Activated CD4-positive, alpha-beta T cell treated with anti-CD3 and anti-CD28 coated beads, Interleukin-2, amount 10 ng/mL, durations not matched to agents 7 days and 5 days (primary cell): Measurements from ENCODE around the gene SARDH. TPM values are rescaled to one million over a fixed set of nuclear protein-coding genes. Genes with fewer than 3 reads are reported as not detected.
"Not testable (repeated sequence)": the region's sequence is repeated elsewhere in the genome, so short reads cannot be mapped to it uniquely, and the experiment has no call there.

Experiments
- CTCF ChIA-PET: fragments of 350-600 bp; sonication (Branson Sonifier 250); formaldehyde crosslinking; loops from one replicate; lab custom pipeline; 2021; ENCODE audit warnings: antibody characterized with exemption; lab: Charles Lee
- POLR2A ChIA-PET: fragments of 350-600 bp; sonication (Branson Sonifier 250); formaldehyde crosslinking; loops from one replicate; lab custom pipeline; 2021; ENCODE audit warnings: antibody characterized with exemption; lab: Charles Lee
- DNase-seq: peaks from one replicate; pipeline ENCODE4 v3.0.0-alpha.2; 2020
- H3K27ac Mint-ChIP-seq: one replicate; pipeline ENCODE4 v1.8.0; 2021; ENCODE audit warnings: mild to moderate bottlenecking, moderate library complexity, mixed read lengths
- H3K27me3 Mint-ChIP-seq: one replicate; pipeline ENCODE4 v1.8.0; 2021; ENCODE audit warnings: mixed read lengths
- H3K36me3 Mint-ChIP-seq: one replicate; pipeline ENCODE4 v1.8.0; 2021; ENCODE audit warnings: low read depth, mixed read lengths
- H3K4me1 Mint-ChIP-seq: one replicate; pipeline ENCODE4 v1.8.0; 2021; ENCODE audit warnings: mixed read lengths
- H3K4me3 Mint-ChIP-seq: one replicate; pipeline ENCODE4 v1.8.0; 2021; ENCODE audit warnings: mild to moderate bottlenecking, moderate library complexity, mixed read lengths
- H3K9me3 Mint-ChIP-seq: one replicate; pipeline ENCODE4 v1.8.0; 2021; ENCODE audit warnings: mixed read lengths
- total RNA-seq, 2 experiments: library from RNA; stranded (reverse); gene quantifications; one replicate each; pipeline ENCODE4 v1.2.3, GENCODE V29; 2021

Gene SARDH
- total RNA-seq, 2 experiments from 2014 or later, result 1.9 TPM

DNA sequence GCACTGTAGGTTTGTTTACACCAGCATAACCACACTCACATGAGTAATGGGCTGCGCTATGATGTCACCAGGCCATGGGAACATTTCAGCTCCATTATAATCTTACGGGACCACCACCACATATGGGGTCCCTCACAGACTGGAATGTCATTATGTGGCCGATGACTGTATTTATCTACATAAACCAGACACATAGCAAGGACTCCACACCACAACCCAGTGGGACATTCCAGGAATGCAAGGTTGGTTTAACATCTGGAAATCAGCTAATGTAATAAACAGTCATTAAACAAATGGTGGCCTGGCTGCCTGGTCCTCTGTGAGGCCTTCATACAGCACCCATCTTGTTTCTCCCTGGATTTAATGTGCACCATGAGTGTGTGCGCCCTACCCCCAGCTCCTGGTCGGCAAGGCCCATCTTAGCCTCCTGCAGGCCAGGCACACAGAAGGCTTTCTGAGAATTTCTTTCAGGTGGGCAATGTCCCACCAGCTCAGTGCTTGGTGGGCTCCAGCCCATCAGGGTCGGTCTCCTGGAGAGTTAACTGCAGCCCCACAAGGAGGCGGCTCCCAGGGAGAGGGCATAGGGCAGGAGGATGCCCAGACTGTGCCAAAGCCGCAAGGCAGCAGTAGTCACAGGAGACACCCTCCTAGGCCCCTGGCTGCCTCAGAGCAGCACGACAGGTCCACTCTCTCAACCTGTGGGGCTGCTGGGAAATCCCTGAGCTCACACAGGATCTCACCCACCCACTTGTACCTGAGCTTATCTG, 35.9 kb upstream of the SARDH start:
- H3K4me1 Mint-ChIP-seq, result no peaks in the 10 kb centered on the region
- H3K4me3 Mint-ChIP-seq, result no peak overlapping the region
- H3K27ac Mint-ChIP-seq, result no peak overlapping the region
- CTCF ChIA-PET, result no interaction called here
- POLR2A ChIA-PET, result no interaction called here
- H3K27me3 Mint-ChIP-seq, result no peaks in the 10 kb centered on the region
- peaks cover 2% of the 10 kb centered on the region for H3K36me3 Mint-ChIP-seq
- H3K9me3 Mint-ChIP-seq, result peaks cover 6% of the 10 kb centered on the region
- no peak for DNase-seq

DNA sequence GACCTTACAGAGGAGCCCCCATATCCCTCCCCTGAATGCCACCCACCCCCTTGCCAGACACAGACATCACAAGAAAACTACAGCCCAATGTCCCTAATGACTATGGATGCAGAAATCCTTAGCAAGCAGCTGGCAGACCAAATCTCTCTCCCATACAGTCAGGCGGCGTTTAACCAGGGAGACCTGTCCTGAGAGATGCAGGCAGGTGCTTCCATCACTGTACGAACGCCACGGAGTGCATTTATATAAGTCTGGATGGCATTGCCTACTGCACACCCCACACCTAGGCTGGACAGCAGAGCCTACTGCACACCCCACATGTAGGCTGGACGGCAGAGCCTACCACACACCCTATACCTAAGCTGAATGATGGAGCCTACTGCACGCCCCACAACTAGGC, 34.4 kb upstream of the SARDH start:
- ChIA-PET POLR2A (no interaction called here), CTCF (no interaction called here)
- Mint-ChIP-seq H3K36me3 (peaks cover 2% of the 10 kb centered on the region), H3K9me3 (peaks cover 6% of the 10 kb centered on the region), H3K27ac (no peak overlapping the region), H3K4me3 (no peak overlapping the region), H3K4me1 (no peaks in the 10 kb centered on the region), H3K27me3 (no peaks in the 10 kb centered on the region)
- DNase-seq, result no peak

DNA sequence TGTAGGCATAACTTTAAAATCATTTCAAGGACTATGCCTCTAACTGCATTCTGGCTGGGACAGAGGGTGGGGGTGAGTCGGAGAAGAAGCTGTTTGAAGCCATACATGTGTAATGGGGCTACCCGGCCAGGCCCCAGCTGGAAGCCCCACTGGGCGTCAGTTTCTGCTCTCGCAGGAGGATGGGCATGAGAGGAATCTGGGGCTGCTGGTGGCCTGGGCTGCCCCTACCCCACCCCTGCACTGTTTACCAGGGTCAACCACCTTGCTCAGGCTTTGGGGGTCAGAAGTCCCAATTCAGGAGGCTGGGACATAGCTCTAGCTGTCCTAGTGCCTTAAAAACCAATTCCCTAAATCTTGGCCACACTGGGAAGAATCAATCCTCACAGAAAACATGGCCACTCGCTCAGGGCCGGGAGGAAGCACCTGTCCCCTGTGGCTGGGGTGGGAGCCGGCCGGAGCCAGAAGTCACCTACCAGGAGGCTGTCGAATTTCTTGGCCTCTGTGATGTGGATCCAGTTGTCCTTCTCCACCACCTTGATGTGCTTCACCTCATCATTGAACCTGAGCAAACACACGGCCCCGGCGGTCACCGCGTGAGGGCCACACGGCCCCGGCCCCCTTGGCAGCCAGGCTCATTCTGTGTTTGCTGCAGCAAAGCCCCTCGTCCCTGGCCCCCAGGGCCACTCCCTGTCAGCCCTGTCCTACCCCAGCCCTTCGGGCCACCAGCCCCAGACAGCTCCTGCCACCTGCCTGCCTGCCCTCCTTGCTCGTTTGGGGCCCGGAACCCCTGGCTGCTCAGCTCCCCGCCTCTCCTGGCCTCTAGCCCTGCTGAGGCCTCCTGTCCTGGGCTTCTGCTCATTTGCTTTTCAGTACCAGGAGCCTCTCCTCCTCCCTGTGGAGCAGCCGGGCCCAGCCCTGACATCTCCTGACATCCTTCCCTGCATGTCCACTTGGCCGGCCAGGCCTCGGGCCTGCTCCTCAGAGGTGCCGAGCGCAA, 33.6 kb upstream of the SARDH start:
- Mint-ChIP-seq H3K4me1 (no peaks in the 10 kb centered on the region), H3K36me3 (peaks cover 2% of the 10 kb centered on the region), H3K4me3 (no peak overlapping the region), H3K27ac (no peak overlapping the region), H3K27me3 (no peaks in the 10 kb centered on the region), H3K9me3 (peaks cover 7% of the 10 kb centered on the region)
- ChIA-PET CTCF (no interaction called here), POLR2A (no interaction called here)
- no peak for DNase-seq

DNA sequence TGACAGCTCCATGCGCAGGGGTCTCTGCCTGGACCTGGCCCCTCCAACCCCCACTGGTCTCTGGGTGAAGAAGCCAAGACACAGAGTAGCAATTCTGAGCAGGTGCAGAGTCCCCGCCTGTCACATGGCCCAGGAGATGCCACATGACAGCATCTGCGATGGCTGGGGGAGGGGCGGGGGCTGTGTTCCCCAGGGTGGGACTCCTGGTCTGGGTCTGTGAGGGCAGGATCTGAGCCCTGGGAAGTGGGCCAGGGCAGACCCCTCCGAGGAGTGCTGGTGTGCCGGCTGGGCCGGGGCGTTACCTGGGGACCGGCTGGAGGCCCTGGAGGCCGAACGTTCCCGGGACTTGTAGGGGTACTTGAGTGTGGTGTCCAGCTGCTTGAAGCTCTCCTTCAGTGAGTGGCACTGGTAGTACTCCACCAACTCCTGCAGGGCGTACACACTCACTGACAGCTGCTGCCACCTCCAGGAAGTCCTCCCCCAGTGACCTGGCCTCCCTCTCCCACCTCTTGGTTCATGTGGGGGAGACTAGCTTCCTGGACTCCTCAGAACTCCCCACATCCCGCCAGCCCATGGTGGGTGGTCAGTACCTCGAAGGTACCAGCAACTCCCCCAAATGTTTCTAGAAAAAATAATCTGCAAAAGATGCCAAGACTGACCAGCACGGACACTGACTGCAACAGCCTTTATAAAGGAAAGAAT, 32.1 kb upstream of the SARDH start:
- CTCF ChIA-PET, result no interaction called here

DNA sequence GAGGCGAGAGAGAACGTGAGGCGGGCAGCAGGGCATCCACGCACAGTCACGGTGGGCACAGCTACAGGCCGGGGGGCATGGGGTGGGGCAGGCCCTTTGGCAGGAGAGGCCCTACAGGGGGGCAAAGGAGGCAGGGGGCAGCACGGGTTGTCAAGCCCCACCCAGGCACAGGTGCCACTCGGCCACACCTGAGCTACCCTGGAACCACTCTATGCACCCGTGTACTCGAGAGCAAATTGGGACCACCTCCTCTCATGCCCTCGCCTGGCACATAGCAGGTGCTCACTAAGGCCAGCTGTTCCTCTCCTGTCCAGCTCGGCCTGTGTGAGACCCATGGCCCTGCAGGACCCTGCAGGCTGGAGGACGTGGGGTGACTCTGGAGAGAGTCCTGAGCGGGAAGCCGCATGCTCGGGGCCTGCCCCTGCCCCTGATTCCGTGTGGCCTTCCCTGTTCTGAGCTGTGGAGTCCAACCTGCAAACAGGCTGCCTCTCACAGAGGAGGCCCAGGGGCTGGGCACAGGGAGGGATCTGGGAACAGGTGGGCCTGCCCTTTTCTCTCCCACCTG, 31.4 kb upstream of the SARDH start:
- POLR2A ChIA-PET, result interaction anchor here (0.6 kb wide), 1 partner anchor 548 kb away, joined by 3 read pairs; no protein-coding TSS in a partner anchor
- H3K27me3 Mint-ChIP-seq, result no peaks in the 10 kb centered on the region
- H3K9me3 Mint-ChIP-seq, result peaks cover 9% of the 10 kb centered on the region
- peaks cover under 1% of the 10 kb centered on the region for H3K36me3 Mint-ChIP-seq
- H3K27ac Mint-ChIP-seq, result no peak overlapping the region
- CTCF ChIA-PET, result interaction anchor here (0.6 to 0.8 kb wide), 2 partner anchors 13 to 49 kb away, joined by 3 read pairs; no protein-coding TSS in a partner anchor
- no peak overlapping the region for H3K4me3 Mint-ChIP-seq
- DNase-seq, result no peak
- H3K4me1 Mint-ChIP-seq, result no peaks in the 10 kb centered on the region

More for the DNA sequence above, 32.1 kb upstream of the SARDH start:
- POLR2A ChIA-PET, result no interaction called here
- H3K27ac Mint-ChIP-seq, result no peak overlapping the region
- H3K36me3 Mint-ChIP-seq, result peaks cover 2% of the 10 kb centered on the region
- H3K4me1 Mint-ChIP-seq, result no peaks in the 10 kb centered on the region
- no peak for DNase-seq
- no peaks in the 10 kb centered on the region for H3K27me3 Mint-ChIP-seq
- peaks cover 11% of the 10 kb centered on the region for H3K9me3 Mint-ChIP-seq
- H3K4me3 Mint-ChIP-seq, result no peak overlapping the region

DNA sequence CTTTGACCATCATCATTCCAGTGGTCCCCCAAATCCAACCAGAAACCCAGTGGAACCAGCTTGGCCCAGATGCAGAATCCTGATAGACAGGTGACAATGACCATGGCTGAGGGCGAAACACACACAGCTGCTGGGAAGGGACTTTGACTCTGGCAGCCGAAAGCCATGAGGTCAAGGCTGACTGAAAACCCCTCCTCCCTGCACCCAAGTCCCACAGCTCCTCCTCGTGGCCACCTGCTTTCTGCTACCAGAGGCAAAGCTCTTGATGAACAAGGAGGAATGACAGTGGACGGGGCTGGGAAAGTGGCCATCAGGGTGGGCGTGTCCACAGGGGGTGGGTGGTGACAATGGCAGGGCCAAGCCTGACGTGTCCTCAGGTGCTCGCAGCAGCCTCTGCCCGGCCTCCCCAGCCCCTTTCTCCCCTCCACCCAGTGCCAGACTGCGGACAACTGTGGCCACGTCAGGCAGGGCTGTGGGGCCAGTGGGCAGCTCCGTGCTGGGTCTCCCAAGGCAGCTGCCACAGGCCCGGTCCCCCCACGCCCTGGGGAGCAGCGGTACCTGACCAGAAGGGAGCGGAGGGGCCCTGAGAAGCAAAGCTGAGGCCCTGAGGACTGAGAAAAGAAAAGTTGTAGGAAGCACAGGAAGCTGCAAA, 30.8 kb upstream of the SARDH start:
- POLR2A ChIA-PET, result interaction anchor here (0.6 kb wide), 1 partner anchor 548 kb away, joined by 3 read pairs; no protein-coding TSS in a partner anchor
- Mint-ChIP-seq H3K27ac (no peak overlapping the region), H3K4me3 (no peak overlapping the region), H3K27me3 (no peaks in the 10 kb centered on the region), H3K36me3 (no peaks in the 10 kb centered on the region), H3K4me1 (no peaks in the 10 kb centered on the region), H3K9me3 (peaks cover 7% of the 10 kb centered on the region)
- CTCF ChIA-PET, result interaction anchor here (0.6 to 0.8 kb wide), 3 partner anchors 14 to 160 kb away, joined by 3 read pairs; no protein-coding TSS in a partner anchor
- no peak for DNase-seq

DNA sequence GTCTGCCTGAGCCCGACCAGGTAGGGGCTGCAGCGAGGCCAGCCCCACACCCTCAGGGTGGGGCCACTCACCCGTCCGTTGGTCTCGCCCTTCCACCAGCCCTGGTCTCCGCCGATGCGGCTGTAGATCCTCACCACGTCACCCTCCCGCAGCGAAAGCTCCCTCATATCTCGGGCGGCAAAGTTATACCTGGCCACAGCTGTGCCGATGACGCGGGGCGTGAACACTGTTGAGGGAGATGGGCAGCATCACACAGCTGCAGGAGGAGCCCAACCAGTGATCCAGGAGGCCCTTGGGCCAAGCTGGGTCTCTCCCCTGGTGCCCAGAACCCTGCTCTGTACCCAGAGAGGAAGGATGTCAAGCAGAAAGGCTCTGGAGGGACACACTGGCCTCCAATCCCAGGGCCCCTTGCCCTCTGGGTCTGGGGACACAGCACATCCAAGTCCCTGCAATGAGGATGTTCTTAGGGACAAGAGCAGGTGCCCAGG, 30.3 kb upstream of the SARDH start:
- CTCF ChIA-PET, result interaction anchor here (0.6 to 1.0 kb wide), 4 partner anchors 14 to 160 kb away, joined by 3 read pairs; no protein-coding TSS in a partner anchor

DNA sequence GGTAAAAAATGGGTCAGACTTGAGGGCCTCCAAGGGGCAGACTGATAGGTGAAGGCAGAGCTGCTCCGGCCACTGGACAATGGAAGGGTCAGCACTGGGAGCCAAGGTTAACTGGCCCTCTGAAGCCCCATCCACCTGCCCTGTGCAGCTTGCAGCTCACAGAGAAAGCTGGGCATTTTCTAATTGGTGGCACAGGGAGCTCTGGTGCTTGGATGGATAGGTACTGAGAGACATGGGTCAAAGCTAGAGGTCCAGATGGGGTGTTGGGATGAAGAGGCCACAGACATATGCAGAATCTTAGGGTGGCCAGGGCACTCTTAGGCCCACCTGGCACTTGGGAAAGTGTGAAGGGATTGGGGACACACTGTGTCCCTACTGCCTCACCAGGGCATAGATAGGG, 29.5 kb upstream of the SARDH start:
- DNase-seq, result no peak
- Mint-ChIP-seq H3K27ac (no peak overlapping the region), H3K4me1 (no peaks in the 10 kb centered on the region), H3K4me3 (no peak overlapping the region), H3K36me3 (no peaks in the 10 kb centered on the region), H3K27me3 (no peaks in the 10 kb centered on the region), H3K9me3 (peaks cover 4% of the 10 kb centered on the region)
- ChIA-PET CTCF (interaction anchor here (0.6 to 1.0 kb wide), 2 partner anchors 13 to 55 kb away, joined by 3 read pairs; no protein-coding TSS in a partner anchor), POLR2A (no interaction called here)

More for the DNA sequence above, 30.3 kb upstream of the SARDH start:
- H3K36me3 Mint-ChIP-seq, result no peaks in the 10 kb centered on the region
- H3K27ac Mint-ChIP-seq, result no peak overlapping the region
- no peak for DNase-seq
- H3K4me1 Mint-ChIP-seq, result no peaks in the 10 kb centered on the region
- H3K4me3 Mint-ChIP-seq, result no peak overlapping the region
- POLR2A ChIA-PET, result no interaction called here
- H3K9me3 Mint-ChIP-seq, result peaks cover 4% of the 10 kb centered on the region
- no peaks in the 10 kb centered on the region for H3K27me3 Mint-ChIP-seq

DNA sequence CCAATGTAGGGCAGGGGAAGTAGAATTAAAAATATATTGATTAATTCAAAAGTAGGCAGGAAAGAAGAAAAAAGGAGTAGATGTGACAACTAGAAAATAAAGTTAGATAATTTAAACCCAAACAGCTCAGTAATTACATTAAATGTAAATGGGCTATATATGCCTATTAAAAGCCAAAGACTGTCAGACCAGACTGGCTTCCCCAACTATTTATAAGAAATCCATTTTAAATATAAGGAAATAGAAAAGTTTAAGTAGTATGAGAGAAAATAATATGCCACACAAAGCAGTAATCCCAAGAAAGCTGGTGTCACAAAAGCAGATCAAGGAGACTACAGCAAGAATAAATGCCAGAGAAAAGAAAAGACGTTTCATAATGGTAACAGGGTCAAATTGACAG, 28.9 kb upstream of the SARDH start:
- H3K36me3 Mint-ChIP-seq, result no peaks in the 10 kb centered on the region

DNA sequence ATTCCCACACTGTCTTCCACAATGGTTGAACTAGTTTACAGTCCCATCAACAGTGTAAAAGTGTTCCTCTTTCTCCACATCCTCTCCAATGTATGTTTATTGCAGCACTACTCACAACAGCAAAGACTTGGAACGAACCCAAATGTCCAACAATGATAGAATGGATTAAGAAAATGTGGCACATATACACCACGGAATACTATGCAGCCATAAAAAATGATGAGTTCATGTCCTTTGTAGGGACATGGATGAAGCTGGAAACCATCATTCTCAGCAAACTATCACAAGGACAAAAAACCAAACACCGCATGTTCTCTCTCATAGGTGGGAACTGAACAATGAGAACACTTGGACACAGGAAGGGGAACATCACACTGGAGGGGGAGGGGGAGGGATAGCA, 28.1 kb upstream of the SARDH start:
- H3K36me3 Mint-ChIP-seq, POLR2A ChIA-PET, H3K27ac Mint-ChIP-seq, H3K4me1 Mint-ChIP-seq, H3K9me3 Mint-ChIP-seq, H3K27me3 Mint-ChIP-seq, H3K4me3 Mint-ChIP-seq, DNase-seq: not testable (repeated sequence)
- CTCF ChIA-PET, result interaction anchor here (0.6 kb wide), 1 partner anchor 9 kb away, joined by 4 read pairs; no protein-coding TSS in a partner anchor

More for the DNA sequence above, 28.9 kb upstream of the SARDH start:
- Mint-ChIP-seq H3K4me3 (no peak overlapping the region), H3K27me3 (no peaks in the 10 kb centered on the region), H3K9me3 (peaks cover 4% of the 10 kb centered on the region), H3K27ac (no peak overlapping the region), H3K4me1 (no peaks in the 10 kb centered on the region)
- DNase-seq, result no peak
- CTCF ChIA-PET, result no interaction called here
- POLR2A ChIA-PET, result no interaction called here

DNA sequence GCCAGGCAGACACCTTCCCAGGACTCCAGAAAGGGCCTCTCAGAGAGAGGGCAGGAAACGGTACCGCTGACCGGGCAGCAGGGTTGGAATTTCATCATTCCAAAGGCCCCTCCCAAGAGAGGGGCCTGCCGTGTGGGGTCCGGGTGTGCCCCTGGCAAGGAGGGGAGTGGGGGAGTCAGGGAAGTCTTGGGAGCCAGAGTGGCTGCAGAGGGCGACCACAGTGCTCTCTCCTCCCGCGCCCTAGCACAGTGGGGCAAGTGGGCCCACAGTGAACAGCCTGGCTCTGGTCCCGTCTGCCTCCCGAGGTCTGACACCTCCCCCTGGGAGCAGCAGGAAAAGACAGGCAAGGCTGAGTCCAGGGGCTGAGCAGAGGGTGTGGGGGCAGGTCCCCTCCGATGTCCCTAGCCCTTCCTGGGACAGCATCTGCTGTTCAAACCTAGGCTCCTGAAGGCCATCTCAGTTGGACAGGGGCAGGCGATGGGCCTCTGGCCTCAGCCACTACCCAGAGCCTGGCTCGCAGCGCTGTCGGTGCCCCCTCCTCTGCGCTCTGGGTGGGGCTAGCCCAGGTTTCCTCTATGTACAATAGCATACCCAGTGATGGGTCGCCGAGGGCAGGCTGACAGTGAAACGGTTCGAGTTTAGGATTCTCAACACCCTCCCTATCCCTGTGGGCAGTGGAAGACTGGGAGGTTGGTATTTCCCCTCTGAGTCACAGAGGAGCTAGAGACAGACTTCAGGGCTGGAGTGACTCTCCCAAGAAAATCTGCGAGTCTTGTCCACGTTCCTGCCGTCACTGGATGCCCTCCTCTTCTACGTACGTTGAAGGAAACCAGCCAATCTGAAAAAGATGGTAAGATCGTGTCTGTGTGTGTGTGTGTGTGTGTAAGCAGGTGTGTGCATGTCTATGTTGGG, 25.4 kb upstream of the SARDH start:
- Mint-ChIP-seq H3K27ac (no peak overlapping the region), H3K36me3 (no peaks in the 10 kb centered on the region), H3K4me1 (no peaks in the 10 kb centered on the region), H3K9me3 (peaks cover 4% of the 10 kb centered on the region), H3K4me3 (no peak overlapping the region), H3K27me3 (no peaks in the 10 kb centered on the region)
- CTCF ChIA-PET, result no interaction called here
- POLR2A ChIA-PET, result no interaction called here
- no peak for DNase-seq
